ENCODE results near the gene RPL11. TPM values are rescaled to one million over a fixed set of nuclear protein-coding genes. Genes with fewer than 3 reads are reported as not detected.
"Not testable (repeated sequence)": the region's sequence is repeated elsewhere in the genome, so short reads cannot be mapped to it uniquely, and the experiment has no call there.

RPL11 gene
- polyA plus RNA-seq, 1 donor (not counting 4 experiments of a cell fraction or from before 2014, with no cell fraction given): 2,447 TPM

DNA sequence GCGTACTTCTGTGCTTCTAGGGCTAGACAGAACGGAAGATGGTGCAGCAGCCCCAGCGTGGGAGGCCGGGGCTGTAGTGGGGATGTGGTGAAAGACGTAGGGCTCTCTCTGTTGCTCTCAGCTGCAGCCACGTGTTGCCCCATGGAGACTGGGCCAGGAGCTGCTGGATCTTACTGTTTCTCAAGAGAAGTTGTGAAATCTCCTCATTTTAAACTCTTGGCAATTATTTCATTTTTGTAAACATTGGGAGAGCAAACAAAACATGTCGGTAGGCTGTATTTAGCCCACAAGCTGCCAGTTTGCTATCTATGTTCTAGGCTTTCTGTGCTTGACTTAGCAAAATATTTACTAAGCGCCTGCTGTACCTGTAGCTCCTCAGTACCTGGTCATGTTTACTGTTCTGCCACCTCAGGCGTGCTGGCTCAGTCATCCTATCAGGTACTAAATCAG lies 35.8 kb downstream of the RPL11 start:
- no peak for FAIRE-seq
- Histone ChIP-seq H2AFZ (ENCODE audit: control insufficient read depth, low read length) (no peak overlapping the region), H3K79me2 (ENCODE audit: control insufficient read depth, insufficient read depth, low read length) (no peaks in the 10 kb centered on the region), H3K4me3 (ENCODE audit: control insufficient read depth in 2 of 3, extremely low read depth in 1 of 3, insufficient read depth in 2 of 3, low read depth in 1 of 3, low read length in 3 of 3) (no peak overlapping the region), H4K20me1 (ENCODE audit: control insufficient read depth, extremely low read depth, insufficient read depth, low read length) (no peaks in the 10 kb centered on the region), H3K4me1 (ENCODE audit: control insufficient read depth, extremely low read depth, insufficient read depth, low read length) (peaks cover 4% of the 10 kb centered on the region), H3K36me3 (ENCODE audit: control insufficient read depth in 2 of 2, extremely low read depth in 1 of 2, insufficient read depth in 2 of 2, low read length in 2 of 2) (no peaks in the 10 kb centered on the region), H3K9ac (ENCODE audit: control insufficient read depth, extremely low read depth, insufficient read depth, low read length) (no peak overlapping the region), H3K9me3 (ENCODE audit: control insufficient read depth, low read depth, low read length) (no peaks in the 10 kb centered on the region), H3K9me1 (ENCODE audit: control insufficient read depth, extremely low read depth, insufficient read depth, low read length) (no peaks in the 10 kb centered on the region), H3K4me2 (ENCODE audit: control insufficient read depth, extremely low read depth, insufficient read depth, low read depth, low read length) (no peak overlapping the region), H3K27me3 (ENCODE audit: control insufficient read depth, extremely low read depth, insufficient read depth, low read length) (no peaks in the 10 kb centered on the region), H3K27ac (ENCODE audit: control insufficient read depth, insufficient read depth, low read length) (no peak overlapping the region)
- no peak for DNase-seq (ENCODE audit: low read depth, low spot score)
- dilution Hi-C loops (cut with MboI; ENCODE audit: extremely low pct_ligation_motif_present, low sequenced_read_pairs): no loop called here
- TF ChIP-seq, protein P1, sequence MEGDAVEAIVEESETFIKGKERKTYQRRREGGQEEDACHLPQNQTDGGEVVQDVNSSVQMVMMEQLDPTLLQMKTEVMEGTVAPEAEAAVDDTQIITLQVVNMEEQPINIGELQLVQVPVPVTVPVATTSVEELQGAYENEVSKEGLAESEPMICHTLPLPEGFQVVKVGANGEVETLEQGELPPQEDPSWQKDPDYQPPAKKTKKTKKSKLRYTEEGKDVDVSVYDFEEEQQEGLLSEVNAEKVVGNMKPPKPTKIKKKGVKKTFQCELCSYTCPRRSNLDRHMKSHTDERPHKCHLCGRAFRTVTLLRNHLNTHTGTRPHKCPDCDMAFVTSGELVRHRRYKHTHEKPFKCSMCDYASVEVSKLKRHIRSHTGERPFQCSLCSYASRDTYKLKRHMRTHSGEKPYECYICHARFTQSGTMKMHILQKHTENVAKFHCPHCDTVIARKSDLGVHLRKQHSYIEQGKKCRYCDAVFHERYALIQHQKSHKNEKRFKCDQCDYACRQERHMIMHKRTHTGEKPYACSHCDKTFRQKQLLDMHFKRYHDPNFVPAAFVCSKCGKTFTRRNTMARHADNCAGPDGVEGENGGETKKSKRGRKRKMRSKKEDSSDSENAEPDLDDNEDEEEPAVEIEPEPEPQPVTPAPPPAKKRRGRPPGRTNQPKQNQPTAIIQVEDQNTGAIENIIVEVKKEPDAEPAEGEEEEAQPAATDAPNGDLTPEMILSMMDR (optimal IDR thresholded peaks at IDR 0.05 in 1 of 3, IDR thresholded peaks at IDR 0.05 in 1 of 3, conservative IDR thresholded peaks at IDR 0.05 in 1 of 3; ENCODE audit: extremely low read depth in 1 of 3, insufficient read depth in 2 of 3, low read length in 3 of 3): no peak
- TF ChIP-seq EZH2 (IDR thresholded peaks at IDR 0.05; ENCODE audit: low read length): no peak

DNA sequence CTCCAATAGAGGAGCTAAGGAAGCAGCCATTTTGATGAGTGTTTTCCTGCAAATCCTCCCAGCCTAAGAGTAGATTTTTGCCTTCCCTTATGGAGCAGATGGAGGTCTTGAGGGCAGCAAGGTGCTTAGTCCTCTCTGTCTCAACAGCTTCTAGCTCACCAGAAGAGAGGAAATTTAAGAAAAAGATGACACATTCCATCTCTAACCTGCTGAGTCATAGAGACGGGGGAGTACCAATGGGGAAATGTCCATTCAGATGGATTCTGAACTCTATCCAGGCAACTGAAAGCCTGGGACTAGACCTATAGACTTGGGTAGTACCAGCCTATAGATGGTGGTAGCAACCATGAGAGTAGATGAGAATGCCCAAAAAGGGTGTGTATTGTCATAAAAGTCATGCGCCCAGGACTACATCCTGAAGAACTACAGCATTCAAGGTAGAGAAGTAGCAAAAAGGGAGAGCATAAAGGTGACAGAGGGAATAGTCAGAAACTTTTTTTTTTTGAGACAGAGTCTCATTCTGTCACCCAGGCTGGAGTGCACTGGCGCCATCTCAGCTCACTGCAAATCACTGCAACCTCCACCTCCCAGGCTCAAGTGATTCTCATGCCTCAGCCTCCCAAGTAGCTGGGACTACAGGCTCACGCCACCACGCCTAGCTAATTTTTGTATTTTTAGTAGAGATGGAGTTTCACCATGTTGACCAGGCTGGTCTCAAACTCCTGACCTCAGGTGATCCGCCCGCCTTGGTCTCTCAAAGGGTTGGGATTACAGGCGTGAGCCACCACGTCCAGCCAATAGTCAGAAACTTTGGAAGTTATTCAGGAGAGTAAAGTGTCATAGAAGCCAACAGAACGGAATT lies 41.0 kb downstream of the RPL11 start:
- dilution Hi-C loops (cut with MboI; ENCODE audit: extremely low pct_ligation_motif_present, low sequenced_read_pairs): no loop called here
- no peak overlapping the region for H3K4me2 ChIP-seq (ENCODE audit: control insufficient read depth, extremely low read depth, insufficient read depth, low read depth, low read length)
- TF ChIP-seq, protein P1 (optimal IDR thresholded peaks at IDR 0.05 in 1 of 3, IDR thresholded peaks at IDR 0.05 in 1 of 3, conservative IDR thresholded peaks at IDR 0.05 in 1 of 3; ENCODE audit: extremely low read depth in 1 of 3, insufficient read depth in 2 of 3, low read length in 3 of 3): no peak
- no peak for TF ChIP-seq EZH2 (IDR thresholded peaks at IDR 0.05; ENCODE audit: low read length)
- no peaks in the 10 kb centered on the region for H3K79me2 ChIP-seq (ENCODE audit: control insufficient read depth, insufficient read depth, low read length)
- H3K27ac ChIP-seq (ENCODE audit: control insufficient read depth, insufficient read depth, low read length): no peak overlapping the region
- H3K9me1 ChIP-seq (ENCODE audit: control insufficient read depth, extremely low read depth, insufficient read depth, low read length): no peaks in the 10 kb centered on the region
- no peaks in the 10 kb centered on the region for H3K9me3 ChIP-seq (ENCODE audit: control insufficient read depth, low read depth, low read length)
- no peaks in the 10 kb centered on the region for H3K27me3 ChIP-seq (ENCODE audit: control insufficient read depth, extremely low read depth, insufficient read depth, low read length)
- peaks cover 0 to 4% of the 10 kb centered on the region in 2 experiments for H3K36me3 ChIP-seq (ENCODE audit: control insufficient read depth in 2 of 2, extremely low read depth in 1 of 2, insufficient read depth in 2 of 2, low read length in 2 of 2)
- no peak overlapping the region for H2AFZ ChIP-seq (ENCODE audit: control insufficient read depth, low read length)
- DNase-seq (ENCODE audit: low read depth, low spot score) (no peak), FAIRE-seq (no peak)
- peaks cover 4% of the 10 kb centered on the region for H3K4me1 ChIP-seq (ENCODE audit: control insufficient read depth, extremely low read depth, insufficient read depth, low read length)
- H4K20me1 ChIP-seq (ENCODE audit: control insufficient read depth, extremely low read depth, insufficient read depth, low read length): no peaks in the 10 kb centered on the region
- no peak overlapping the region for H3K9ac ChIP-seq (ENCODE audit: control insufficient read depth, extremely low read depth, insufficient read depth, low read length)
- no peak overlapping the region for H3K4me3 ChIP-seq (ENCODE audit: control insufficient read depth in 2 of 3, extremely low read depth in 1 of 3, insufficient read depth in 2 of 3, low read depth in 1 of 3, low read length in 3 of 3)

DNA sequence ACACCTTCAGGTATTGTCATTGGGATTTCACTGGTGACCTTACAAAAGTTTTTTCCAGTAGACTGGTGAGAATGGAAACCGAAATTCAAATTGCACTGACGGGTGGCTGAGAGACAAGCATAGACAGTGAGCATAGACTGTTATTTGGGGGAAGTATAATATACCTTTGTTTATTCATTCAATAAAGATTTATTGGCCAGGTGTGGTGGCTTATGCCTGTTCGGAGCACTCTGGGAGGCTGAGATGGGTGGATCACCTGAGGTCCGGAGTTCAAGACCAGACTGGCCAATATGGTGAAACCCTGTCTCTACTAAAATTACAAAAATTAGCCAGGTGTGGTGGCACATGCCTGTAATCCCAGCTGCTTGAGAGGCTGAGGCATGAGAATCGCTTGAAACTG lies 41.7 kb downstream of the RPL11 start:
- H3K27ac ChIP-seq (ENCODE audit: control insufficient read depth, insufficient read depth, low read length); FAIRE-seq; H3K4me1 ChIP-seq (ENCODE audit: control insufficient read depth, extremely low read depth, insufficient read depth, low read length): not testable (repeated sequence)

More for the DNA sequence above, 41.7 kb downstream of the RPL11 start:
- H4K20me1 ChIP-seq (ENCODE audit: control insufficient read depth, extremely low read depth, insufficient read depth, low read length); H3K36me3 ChIP-seq (ENCODE audit: control insufficient read depth in 2 of 2, extremely low read depth in 1 of 2, insufficient read depth in 2 of 2, low read length in 2 of 2); H3K9ac ChIP-seq (ENCODE audit: control insufficient read depth, extremely low read depth, insufficient read depth, low read length); H2AFZ ChIP-seq (ENCODE audit: control insufficient read depth, low read length); H3K27me3 ChIP-seq (ENCODE audit: control insufficient read depth, extremely low read depth, insufficient read depth, low read length); H3K9me3 ChIP-seq (ENCODE audit: control insufficient read depth, low read depth, low read length); H3K79me2 ChIP-seq (ENCODE audit: control insufficient read depth, insufficient read depth, low read length); H3K4me2 ChIP-seq (ENCODE audit: control insufficient read depth, extremely low read depth, insufficient read depth, low read depth, low read length); H3K9me1 ChIP-seq (ENCODE audit: control insufficient read depth, extremely low read depth, insufficient read depth, low read length); dilution Hi-C loops (cut with MboI; ENCODE audit: extremely low pct_ligation_motif_present, low sequenced_read_pairs); DNase-seq (ENCODE audit: low read depth, low spot score); H3K4me3 ChIP-seq (ENCODE audit: control insufficient read depth in 2 of 3, extremely low read depth in 1 of 3, insufficient read depth in 2 of 3, low read depth in 1 of 3, low read length in 3 of 3): not testable (repeated sequence)

Measured in keratinocyte (primary cell).